Stomach smooth muscle (tissue), 2 donors: Measurements from ENCODE around the gene PDYN.
"Not testable (repeated sequence)": the region's sequence is repeated elsewhere in the genome, so short reads cannot be mapped to it uniquely, and the experiment has no call there.

ENCODE experiments used
- H3K27ac ChIP-seq: one replicate; pipeline ENCODE4 v1.7.0; 2013; ENCODE audit warnings: mild to moderate bottlenecking, low read length, inconsistent platforms
- H3K27me3 ChIP-seq, 2 donors: one replicate each; pipeline ENCODE4 v1.7.0; 2013; ENCODE audit warnings: low read length in 2 of 2; ENCODE audit not compliant: insufficient read depth in 2 of 2, control insufficient read depth in 1 of 2
- H3K36me3 ChIP-seq, 2 donors: one replicate each; pipeline ENCODE4 v1.7.0; 2013; ENCODE audit warnings: low read length in 2 of 2; ENCODE audit not compliant: control insufficient read depth in 2 of 2, insufficient read depth in 2 of 2
- H3K4me1 ChIP-seq: one replicate; pipeline ENCODE4 v1.7.0; 2013; ENCODE audit warnings: low read length; ENCODE audit not compliant: control insufficient read depth, insufficient read depth
- H3K4me3 ChIP-seq, 2 donors: one replicate each; pipeline ENCODE4 v1.7.0; 2013; ENCODE audit warnings: low read length in 2 of 2
- H3K9ac ChIP-seq, 2 donors: one replicate each; pipeline ENCODE4 v1.7.0; 2013; ENCODE audit warnings: low read length in 2 of 2, mild to moderate bottlenecking in 1 of 2
- H3K9me3 ChIP-seq, 2 donors: one replicate each; pipeline ENCODE4 v1.7.0; 2013; ENCODE audit warnings: low read length in 2 of 2; ENCODE audit not compliant: control insufficient read depth in 2 of 2
- donor health status: healthy.
- donor health status: Pancreatic carcinoma.

The PDYN gene

GRCh38 chr20:1993986-1994385 is at the start of gene PDYN:
PDYN (minus strand) TSS chr20:1994058; CDS start chr20:1983084, 10,974 bp downstream.
- no peaks in the 10 kb centered on the region for H3K36me3 ChIP-seq
- H3K9ac ChIP-seq: no peak within 1 kb of the TSS
- H3K4me3 ChIP-seq: no peak within 1 kb of the TSS
- H3K9me3 ChIP-seq: no peaks in the 10 kb centered on the region
- peaks cover 25 to 38% of the 10 kb centered on the region in 2 donors for H3K27me3 ChIP-seq
- no peaks in the 10 kb centered on the region for H3K4me1 ChIP-seq
- no peak within 1 kb of the TSS for H3K27ac ChIP-seq

GRCh38 chr20:2042400-2042799 is 48.5 kb upstream of the PDYN start:
- Histone ChIP-seq H3K4me3 (no peak overlapping the region), H3K4me1 (no peaks in the 10 kb centered on the region), H3K9me3 (no peaks in the 10 kb centered on the region), H3K27ac (no peak overlapping the region), H3K27me3 (peaks cover 0 to 2% of the 10 kb centered on the region in 2 donors), H3K36me3 (no peaks in the 10 kb centered on the region), H3K9ac (no peak overlapping the region)

GRCh38 chr20:2038161-2038560 is 44.3 kb upstream of the PDYN start:
- H3K27me3 ChIP-seq: peaks cover 3% of the 10 kb centered on the region in 2 donors

GRCh38 chr20:2037296-2037914 is 43.5 kb upstream of the PDYN start:
- no peaks in the 10 kb centered on the region for H3K4me1 ChIP-seq
- no peak overlapping the region for H3K4me3 ChIP-seq
- H3K36me3 ChIP-seq: no peaks in the 10 kb centered on the region
- no peaks in the 10 kb centered on the region for H3K9me3 ChIP-seq
- H3K9ac ChIP-seq: no peak overlapping the region
- H3K27ac ChIP-seq: no peak overlapping the region
- peaks cover 3% of the 10 kb centered on the region in 2 donors for H3K27me3 ChIP-seq

More at GRCh38 chr20:2038161-2038560, 44.3 kb upstream of the PDYN start:
- Histone ChIP-seq H3K9me3 (no peaks in the 10 kb centered on the region), H3K4me1 (no peaks in the 10 kb centered on the region), H3K27ac (no peak overlapping the region), H3K36me3 (no peaks in the 10 kb centered on the region), H3K4me3 (no peak overlapping the region), H3K9ac (no peak overlapping the region)

GRCh38 chr20:2036357-2036756 is 42.5 kb upstream of the PDYN start:
- H3K4me1 ChIP-seq, H3K27me3 ChIP-seq, H3K9me3 ChIP-seq, H3K36me3 ChIP-seq, H3K9ac ChIP-seq, H3K27ac ChIP-seq, H3K4me3 ChIP-seq: not testable (repeated sequence)

- Histone ChIP-seq H3K4me1 (no peaks in the 10 kb centered on the region), H3K4me3 (no peak overlapping the region), H3K9ac (no peak overlapping the region), H3K9me3 (no peaks in the 10 kb centered on the region), H3K27ac (no peak overlapping the region), H3K36me3 (no peaks in the 10 kb centered on the region), H3K27me3 (peaks cover 3 to 7% of the 10 kb centered on the region in 2 donors)
Measured at GRCh38 chr20:2032168-2032567, 38.3 kb upstream of the PDYN start.

GRCh38 chr20:2026514-2026913 is 32.7 kb upstream of the PDYN start:
- no peak overlapping the region for H3K27ac ChIP-seq
- no peaks in the 10 kb centered on the region for H3K36me3 ChIP-seq
- no peak overlapping the region for H3K9ac ChIP-seq
- no peak overlapping the region for H3K4me3 ChIP-seq
- peaks cover 3 to 8% of the 10 kb centered on the region in 2 donors for H3K9me3 ChIP-seq
- H3K27me3 ChIP-seq: peaks cover 0 to 9% of the 10 kb centered on the region in 2 donors
- H3K4me1 ChIP-seq: no peaks in the 10 kb centered on the region

- Histone ChIP-seq H3K4me3 (no peak overlapping the region), H3K9me3 (peaks cover 3 to 8% of the 10 kb centered on the region in 2 donors), H3K36me3 (no peaks in the 10 kb centered on the region), H3K27me3 (peaks cover 0 to 9% of the 10 kb centered on the region in 2 donors), H3K27ac (no peak overlapping the region), H3K9ac (no peak overlapping the region), H3K4me1 (no peaks in the 10 kb centered on the region)
Measured at GRCh38 chr20:2026004-2026403, 32.1 kb upstream of the PDYN start.

GRCh38 chr20:2023151-2023550 is 29.3 kb upstream of the PDYN start:
- peaks cover 0 to 7% of the 10 kb centered on the region in 2 donors for H3K27me3 ChIP-seq
- H3K9me3 ChIP-seq: peaks cover 3 to 8% of the 10 kb centered on the region in 2 donors
- no peak overlapping the region for H3K27ac ChIP-seq
- H3K9ac ChIP-seq: no peak overlapping the region
- H3K4me3 ChIP-seq: no peak overlapping the region
- H3K4me1 ChIP-seq: no peaks in the 10 kb centered on the region
- no peaks in the 10 kb centered on the region for H3K36me3 ChIP-seq

GRCh38 chr20:2022163-2022562 is 28.3 kb upstream of the PDYN start:
- no peak overlapping the region for H3K4me3 ChIP-seq
- no peaks in the 10 kb centered on the region for H3K36me3 ChIP-seq
- peaks cover 3 to 8% of the 10 kb centered on the region in 2 donors for H3K9me3 ChIP-seq
- peaks cover 0 to 7% of the 10 kb centered on the region in 2 donors for H3K27me3 ChIP-seq
- H3K9ac ChIP-seq: no peak overlapping the region
- H3K4me1 ChIP-seq: no peaks in the 10 kb centered on the region
- no peak overlapping the region for H3K27ac ChIP-seq

GRCh38 chr20:2010533-2010932 is 16.7 kb upstream of the PDYN start:
- H3K9ac ChIP-seq: no peak overlapping the region
- no peak overlapping the region for H3K27ac ChIP-seq
- no peak overlapping the region for H3K4me3 ChIP-seq
- no peaks in the 10 kb centered on the region for H3K9me3 ChIP-seq
- no peaks in the 10 kb centered on the region for H3K36me3 ChIP-seq
- no peaks in the 10 kb centered on the region for H3K4me1 ChIP-seq
- H3K27me3 ChIP-seq: peaks cover 2 to 9% of the 10 kb centered on the region in 2 donors
